Natural killer cell (primary cell): ENCODE results near the gene ZSCAN26. TPM values are rescaled to one million over a fixed set of nuclear protein-coding genes. Genes with fewer than 3 reads are reported as not detected.

Experiments used
- ATAC-seq, 3 donors: fragments of 150-1000 bp in 2 of 3; fragments of 200-7000 bp in 1 of 3; cut with Tn5 transposase; 1 replicate in 1 of 3; 2 replicates in 2 of 3; pipeline ENCODE4 v1.10.0; 2021; ENCODE audit warnings: mild to moderate bottlenecking in 2 of 3, moderate library complexity in 2 of 3
- DNase-seq, 2 donors: peaks; one replicate each; pipeline versions ENCODE4 v3.0.0 to v3.0.0-alpha.2; 2013 to 2021; ENCODE audit warnings: mixed read lengths in 1 of 2
- H3K27ac ChIP-seq: one replicate; pipeline ENCODE4 v1.5.1; 2013; ENCODE audit warnings: mild to moderate bottlenecking, low read length
- H3K27me3 ChIP-seq: one replicate; pipeline ENCODE4 v1.6.1; 2013; ENCODE audit warnings: low read length; ENCODE audit not compliant: control insufficient read depth, insufficient read depth
- H3K36me3 ChIP-seq: one replicate; pipeline ENCODE4 v1.6.1; 2013; ENCODE audit warnings: low read length; ENCODE audit not compliant: control insufficient read depth, insufficient read depth
- H3K4me1 ChIP-seq: one replicate; pipeline ENCODE4 v1.6.1; 2013; ENCODE audit warnings: low read length; ENCODE audit not compliant: control insufficient read depth, insufficient read depth
- H3K4me3 ChIP-seq: one replicate; pipeline ENCODE4 v1.5.1; 2013; ENCODE audit warnings: low read length
- H3K9me3 ChIP-seq: one replicate; pipeline ENCODE4 v1.6.1; 2013; ENCODE audit warnings: low read length; ENCODE audit not compliant: control insufficient read depth, insufficient read depth
- H3K27ac Mint-ChIP-seq, 2 donors: one replicate each; pipeline ENCODE4 v1.8.0; 2022; ENCODE audit warnings: mild to moderate bottlenecking in 2 of 2, mixed read lengths in 2 of 2, moderate library complexity in 1 of 2
- H3K27me3 Mint-ChIP-seq, 2 donors: one replicate each; pipeline ENCODE4 v1.8.0; 2022; ENCODE audit warnings: low read depth in 2 of 2, mixed read lengths in 2 of 2
- H3K36me3 Mint-ChIP-seq: one replicate; pipeline ENCODE4 v1.8.0; 2022; ENCODE audit warnings: mixed read lengths
- H3K4me1 Mint-ChIP-seq, 2 donors: one replicate each; pipeline ENCODE4 v1.8.0; 2022; ENCODE audit warnings: mixed read lengths in 2 of 2
- H3K4me3 Mint-ChIP-seq: one replicate; pipeline ENCODE4 v1.8.0; 2022; ENCODE audit warnings: mild to moderate bottlenecking, moderate library complexity, mixed read lengths
- H3K9me3 Mint-ChIP-seq, 2 donors: one replicate each; pipeline ENCODE4 v1.8.0; 2022; ENCODE audit warnings: mixed read lengths in 2 of 2
- WGBS: methylation state at CpG from one replicate; pipeline ENCODE4 v1.1.7; 2013; ENCODE audit warnings: missing lambda C conversion rate; ENCODE audit not compliant: insufficient coverage; 5-methylcytosine and 5-hydroxymethylcytosine counted together
- intact Hi-C: fragments of 100-400 bp; cut with micrococcal nuclease; formaldehyde crosslinking; loops from one replicate; pipeline ENCODE4 v1.14.2; 2022
- total RNA-seq, 4 donors: library from RNA; stranded (reverse); fragments of 120-200 nt in 1 of 4; gene quantifications; one replicate each; pipeline versions ENCODE4 v1.2.3 to v1.2.4, GENCODE V29; 2013 to 2022
- TF ChIP-seq, protein P1 (sequence below): fragments of 200-600 bp; IDR thresholded peaks from one replicate; pipeline ENCODE4 v1.8.0; 2022; ENCODE audit warnings: antibody characterized with exemption

Gene ZSCAN26
- total RNA-seq, 3 donors from 2014 or later (not counting 1 experiment from before 2014, with no cell fraction given) = 13.7 to 24.4 (median 15.4) TPM

DNA sequence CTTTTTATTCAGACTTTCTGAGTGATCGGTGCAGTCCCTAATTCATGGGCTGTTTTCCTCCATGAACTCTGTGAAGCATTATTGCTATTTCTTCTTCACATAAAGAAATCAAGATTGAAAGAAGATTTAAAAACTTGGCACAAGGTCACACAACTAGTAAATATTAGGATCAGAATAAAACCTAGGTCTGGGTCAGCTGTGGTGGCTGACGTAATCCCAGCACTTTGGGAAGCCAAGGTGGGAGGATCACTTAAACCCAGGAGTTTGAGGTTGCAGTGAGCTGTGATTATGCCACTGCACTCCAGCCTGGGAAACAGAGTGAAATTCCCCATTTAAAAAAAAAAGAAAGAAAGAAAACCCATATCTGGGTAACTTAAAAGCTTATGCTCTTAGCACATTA, 40.5 kb upstream of the ZSCAN26 start:
- Mint-ChIP-seq H3K9me3 (no peaks in the 10 kb centered on the region), H3K36me3 (peaks cover 14% of the 10 kb centered on the region), H3K4me3 (peak overlapping the region; percentile 80), H3K4me1 (peaks cover 19 to 29% of the 10 kb centered on the region in 2 donors), H3K27me3 (peaks cover 9 to 26% of the 10 kb centered on the region in 2 donors), H3K27ac (peak overlapping the region in 1 of 2 donors; percentile 73)
- DNase-seq (no peak), ATAC-seq (no peak)
- TF ChIP-seq, protein P1, sequence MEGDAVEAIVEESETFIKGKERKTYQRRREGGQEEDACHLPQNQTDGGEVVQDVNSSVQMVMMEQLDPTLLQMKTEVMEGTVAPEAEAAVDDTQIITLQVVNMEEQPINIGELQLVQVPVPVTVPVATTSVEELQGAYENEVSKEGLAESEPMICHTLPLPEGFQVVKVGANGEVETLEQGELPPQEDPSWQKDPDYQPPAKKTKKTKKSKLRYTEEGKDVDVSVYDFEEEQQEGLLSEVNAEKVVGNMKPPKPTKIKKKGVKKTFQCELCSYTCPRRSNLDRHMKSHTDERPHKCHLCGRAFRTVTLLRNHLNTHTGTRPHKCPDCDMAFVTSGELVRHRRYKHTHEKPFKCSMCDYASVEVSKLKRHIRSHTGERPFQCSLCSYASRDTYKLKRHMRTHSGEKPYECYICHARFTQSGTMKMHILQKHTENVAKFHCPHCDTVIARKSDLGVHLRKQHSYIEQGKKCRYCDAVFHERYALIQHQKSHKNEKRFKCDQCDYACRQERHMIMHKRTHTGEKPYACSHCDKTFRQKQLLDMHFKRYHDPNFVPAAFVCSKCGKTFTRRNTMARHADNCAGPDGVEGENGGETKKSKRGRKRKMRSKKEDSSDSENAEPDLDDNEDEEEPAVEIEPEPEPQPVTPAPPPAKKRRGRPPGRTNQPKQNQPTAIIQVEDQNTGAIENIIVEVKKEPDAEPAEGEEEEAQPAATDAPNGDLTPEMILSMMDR = no peak
- H3K27ac ChIP-seq = no peak overlapping the region
- H3K9me3 ChIP-seq = no peaks in the 10 kb centered on the region
- intact Hi-C loops = no loop called here
- H3K4me1 ChIP-seq = peaks cover 16% of the 10 kb centered on the region
- peaks cover 5% of the 10 kb centered on the region for H3K27me3 ChIP-seq
- H3K36me3 ChIP-seq = peaks cover 25% of the 10 kb centered on the region
- no peak overlapping the region for H3K4me3 ChIP-seq
- WGBS = 92% methylated on average over 2 of the region's 2 CpGs

DNA sequence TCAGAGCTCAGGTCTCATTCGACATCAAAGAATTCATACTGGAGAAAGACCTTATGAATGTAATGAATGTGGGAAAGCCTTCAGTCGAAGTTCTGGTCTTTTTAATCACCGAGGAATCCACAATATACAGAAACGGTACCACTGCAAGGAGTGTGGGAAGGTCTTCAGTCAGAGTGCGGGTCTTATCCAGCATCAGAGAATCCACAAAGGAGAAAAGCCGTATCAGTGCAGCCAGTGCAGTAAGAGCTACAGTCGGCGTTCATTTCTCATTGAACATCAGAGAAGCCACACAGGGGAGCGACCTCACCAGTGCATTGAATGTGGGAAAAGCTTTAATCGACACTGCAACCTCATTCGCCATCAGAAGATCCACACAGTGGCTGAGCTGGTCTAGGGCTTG, 34.2 kb upstream of the ZSCAN26 start:
- intact Hi-C loops = no loop called here
- ATAC-seq = no peak
- WGBS = 99% methylated on average over 11 of the region's 11 CpGs
- Histone ChIP-seq H3K4me1 (no peaks in the 10 kb centered on the region), H3K4me3 (no peak overlapping the region), H3K27me3 (no peaks in the 10 kb centered on the region), H3K36me3 (peaks cover 33% of the 10 kb centered on the region), H3K9me3 (no peaks in the 10 kb centered on the region), H3K27ac (no peak overlapping the region)
- DNase-seq = no peak
- H3K4me1 Mint-ChIP-seq = peaks cover 0 to 11% of the 10 kb centered on the region in 2 donors
- TF ChIP-seq, protein P1 = no peak
- H3K4me3 Mint-ChIP-seq = no peak overlapping the region
- H3K36me3 Mint-ChIP-seq = peaks cover 22% of the 10 kb centered on the region
- no peaks in the 10 kb centered on the region for H3K9me3 Mint-ChIP-seq
- no peak overlapping the region for H3K27ac Mint-ChIP-seq
- no peaks in the 10 kb centered on the region for H3K27me3 Mint-ChIP-seq

DNA sequence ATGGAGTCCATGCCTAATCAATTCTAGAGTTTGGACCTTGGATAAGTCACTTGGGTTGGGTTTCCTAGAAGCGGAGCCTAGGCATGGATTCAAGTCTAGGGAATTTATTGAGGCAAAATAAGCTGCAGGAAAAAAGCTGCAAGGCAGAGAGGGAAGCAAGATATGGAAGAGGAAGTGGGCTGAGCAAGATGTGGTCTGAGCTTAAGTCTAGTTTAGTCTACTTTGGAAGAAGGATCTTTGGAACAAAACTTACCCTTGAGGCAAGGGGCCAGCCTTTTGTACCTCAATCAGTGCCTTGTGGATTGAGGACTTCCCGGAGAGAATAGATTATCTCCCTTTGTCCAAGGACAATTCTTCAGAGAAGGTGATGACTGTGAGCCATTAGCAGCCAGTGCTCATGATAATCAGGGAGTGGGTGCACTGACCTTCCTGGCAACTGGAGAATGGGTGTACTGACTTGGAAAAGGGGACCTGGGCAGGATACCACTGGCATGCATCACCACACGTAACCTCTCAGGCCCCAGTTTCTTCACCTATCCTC, 31.0 kb upstream of the ZSCAN26 start:
- Mint-ChIP-seq H3K27ac (no peak overlapping the region), H3K9me3 (no peaks in the 10 kb centered on the region), H3K27me3 (no peaks in the 10 kb centered on the region), H3K4me3 (no peak overlapping the region), H3K36me3 (peaks cover 9% of the 10 kb centered on the region), H3K4me1 (peaks cover 0 to 5% of the 10 kb centered on the region in 2 donors)
- Histone ChIP-seq H3K36me3 (peaks cover 14% of the 10 kb centered on the region), H3K4me1 (no peaks in the 10 kb centered on the region), H3K27ac (no peak overlapping the region), H3K4me3 (no peak overlapping the region), H3K9me3 (no peaks in the 10 kb centered on the region), H3K27me3 (no peaks in the 10 kb centered on the region)
- 89% methylated on average over 3 of the region's 3 CpGs for WGBS
- TF ChIP-seq, protein P1 = no peak
- DNase-seq (no peak), ATAC-seq (no peak)
- intact Hi-C loops = no loop called here

DNA sequence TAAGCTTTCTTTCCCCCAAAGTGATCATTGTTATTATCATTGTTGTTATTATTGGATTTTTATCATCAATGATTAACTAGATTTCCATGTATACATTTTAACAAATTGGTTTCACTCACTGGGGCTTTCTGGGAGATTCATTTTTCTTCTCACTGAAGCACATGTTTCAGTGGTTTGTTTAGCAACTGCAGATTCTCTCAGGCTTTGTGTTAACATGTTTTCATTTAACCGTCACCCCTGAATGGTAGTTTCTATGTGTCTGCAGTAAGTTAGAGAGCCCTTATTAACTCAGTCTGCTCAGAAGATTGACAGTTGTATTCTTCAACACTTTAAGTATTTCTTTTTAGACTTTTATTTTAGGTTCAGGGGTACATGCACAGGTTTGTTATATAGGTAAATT, 27.3 kb upstream of the ZSCAN26 start:
- H3K4me1 ChIP-seq = no peaks in the 10 kb centered on the region
- intact Hi-C loops = no loop called here
- no peak overlapping the region for H3K27ac Mint-ChIP-seq
- no peak overlapping the region for H3K4me3 ChIP-seq
- no peak for DNase-seq
- H3K9me3 ChIP-seq = no peaks in the 10 kb centered on the region
- H3K36me3 ChIP-seq = peaks cover 11% of the 10 kb centered on the region
- H3K27me3 ChIP-seq = no peaks in the 10 kb centered on the region
- no peak for ATAC-seq
- H3K9me3 Mint-ChIP-seq = no peaks in the 10 kb centered on the region
- peaks cover 2 to 10% of the 10 kb centered on the region in 2 donors for H3K4me1 Mint-ChIP-seq
- no peak overlapping the region for H3K4me3 Mint-ChIP-seq
- peaks cover 13% of the 10 kb centered on the region for H3K36me3 Mint-ChIP-seq
- H3K27me3 Mint-ChIP-seq = no peaks in the 10 kb centered on the region
- WGBS = 82% methylated on average over 1 of the region's 1 CpG
- TF ChIP-seq, protein P1 = no peak
- no peak overlapping the region for H3K27ac ChIP-seq
